CD4-positive, alpha-beta T cell treated with Interleukin-21 for 1 hour (primary cell): ENCODE results near the gene TGFBR3L.
"Not testable (repeated sequence)": the region's sequence is repeated elsewhere in the genome, so short reads cannot be mapped to it uniquely, and the experiment has no call there.

Source experiments
- DNase-seq: peaks from one replicate; pipeline ENCODE4 v3.0.0-alpha.2; 2020

TGFBR3L gene

DNA sequence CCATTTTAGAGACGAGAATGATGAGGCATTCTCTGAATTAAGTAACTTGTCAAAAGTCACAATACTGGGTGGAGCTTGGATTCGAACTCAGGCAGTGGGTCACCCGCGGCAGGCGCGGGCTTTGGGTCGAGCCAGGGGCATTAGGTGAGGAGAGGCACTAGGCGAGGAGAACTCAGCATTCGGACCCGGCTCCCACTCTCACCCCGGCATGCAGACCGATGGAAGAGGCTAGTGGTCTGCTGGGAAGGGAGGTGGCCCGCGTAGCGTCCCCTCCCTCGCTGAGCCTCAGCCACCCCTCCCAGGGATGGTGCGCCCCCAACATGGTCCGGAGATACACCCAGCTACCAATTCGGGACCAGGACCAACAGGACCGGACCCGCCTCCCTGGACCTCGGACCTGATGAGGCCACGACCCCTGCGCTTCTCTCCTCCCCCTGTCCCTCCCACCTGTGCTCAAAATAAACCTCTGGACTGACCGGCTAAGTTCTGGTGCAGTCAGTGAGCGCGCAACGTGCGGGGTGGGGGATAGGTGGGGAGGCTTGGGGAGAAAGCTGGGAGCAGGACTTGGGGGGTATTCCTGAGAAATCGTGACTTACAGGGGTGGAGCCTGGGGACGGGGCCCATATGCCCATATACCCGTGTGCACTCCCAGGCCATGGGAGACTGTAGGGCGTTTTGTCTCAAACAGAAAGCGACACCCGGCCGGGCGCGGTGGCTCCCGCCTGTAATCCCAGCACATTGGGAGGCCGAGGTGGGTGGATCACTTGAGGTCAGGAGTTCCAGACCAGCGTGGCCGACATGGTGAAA is 4.2 kb downstream of the TGFBR3L start:
- DNase-seq, result no peak

DNA sequence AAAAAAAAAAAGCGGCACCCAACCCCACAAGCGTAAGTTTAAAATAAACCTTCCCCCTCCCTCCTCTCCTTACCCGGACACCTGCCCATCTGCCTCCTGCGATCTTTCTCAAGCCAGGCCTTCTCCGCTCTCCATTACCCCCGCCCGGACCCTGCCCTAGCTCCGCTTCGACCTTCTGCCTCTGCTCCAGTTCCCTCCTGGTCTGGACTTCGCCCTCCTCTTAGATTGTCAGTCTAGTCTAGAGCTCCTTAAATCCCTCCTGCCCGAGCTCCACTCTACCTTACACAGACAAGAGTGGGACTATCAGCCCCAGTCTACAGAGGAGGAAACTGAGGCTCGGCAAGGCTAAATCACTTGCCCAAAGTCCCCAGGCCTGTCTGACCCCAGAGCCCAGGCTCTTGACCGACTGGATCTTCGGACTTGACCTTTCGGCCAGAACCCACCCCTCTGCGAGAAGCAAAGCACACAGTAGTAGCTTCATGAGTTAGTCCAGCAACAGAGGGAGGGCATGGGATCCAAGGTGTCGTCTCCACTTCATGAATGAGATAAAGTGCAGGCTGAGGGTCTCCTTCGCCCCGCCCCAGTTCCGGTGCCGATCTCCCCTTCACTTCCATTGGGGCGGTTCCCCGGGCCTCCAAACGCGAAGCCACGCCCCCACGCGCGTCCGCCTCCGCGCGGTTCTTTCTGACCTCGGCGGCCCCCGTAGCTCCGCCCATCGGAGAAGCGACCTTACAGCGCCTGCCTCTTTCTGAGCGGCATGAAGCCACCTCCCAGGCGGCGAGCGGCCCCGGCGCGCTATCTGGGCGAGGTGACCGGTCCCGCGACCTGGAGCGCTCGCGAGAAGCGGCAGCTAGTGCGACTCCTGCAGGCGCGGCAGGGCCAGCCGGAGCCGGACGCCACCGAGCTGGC is 5.2 kb downstream of the TGFBR3L start, which contains the start of gene SNAPC2:
Gene SNAPC2 (plus strand): TSS at position 729 of the 909 bp plus-strand sequence. CDS start 29 bp downstream, at position 758.
- peak; percentile 97 for DNase-seq

DNA sequence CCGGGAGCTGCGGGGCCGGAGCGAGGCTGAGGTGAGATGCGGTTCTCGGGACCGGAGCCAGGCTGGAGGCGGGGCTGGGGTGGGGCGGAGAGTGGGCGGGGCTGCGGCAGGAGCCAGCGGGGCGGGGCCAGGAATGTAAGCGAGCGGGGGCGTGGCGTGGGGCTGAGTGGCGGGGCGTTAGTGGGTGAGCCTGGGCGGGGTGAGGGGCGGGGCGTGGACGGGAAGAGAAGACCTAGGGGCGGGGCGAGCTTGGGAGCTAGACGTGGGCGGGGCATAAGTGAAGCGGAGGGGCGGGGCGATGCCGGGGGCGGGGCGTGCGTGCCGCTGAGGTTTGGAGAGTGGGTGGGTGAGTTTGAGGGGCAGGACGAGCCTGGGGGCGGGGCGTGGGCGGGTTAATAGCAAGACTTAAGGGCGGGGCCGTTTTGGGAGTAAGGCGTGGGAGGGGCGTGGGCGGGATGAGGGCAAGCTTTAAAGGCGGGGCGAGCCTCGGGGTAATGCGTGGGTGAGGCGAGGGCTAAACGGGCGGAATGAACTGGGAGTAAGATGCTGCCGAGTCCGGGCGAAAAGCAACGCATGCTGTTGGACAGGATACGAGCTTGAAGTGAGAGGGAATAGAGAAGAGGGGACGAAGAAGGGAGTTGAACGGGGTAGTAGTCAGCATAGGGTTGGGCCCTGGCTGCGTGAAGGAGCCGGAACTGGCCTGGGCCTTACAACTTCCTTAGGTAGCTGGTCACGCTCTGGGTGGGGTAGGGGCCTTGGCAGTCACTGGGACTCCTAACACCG is 6.1 kb downstream of the TGFBR3L start:
- peak; percentile 99 for DNase-seq

GRCh38 chr19:7921302-7921966 is 6.8 kb downstream of the TGFBR3L start:
- DNase-seq, result no peak

- DNase-seq, result no peak
These were observed 7.6 kb downstream of the TGFBR3L start for GRCh38 chr19:7921967-7922835.

DNA sequence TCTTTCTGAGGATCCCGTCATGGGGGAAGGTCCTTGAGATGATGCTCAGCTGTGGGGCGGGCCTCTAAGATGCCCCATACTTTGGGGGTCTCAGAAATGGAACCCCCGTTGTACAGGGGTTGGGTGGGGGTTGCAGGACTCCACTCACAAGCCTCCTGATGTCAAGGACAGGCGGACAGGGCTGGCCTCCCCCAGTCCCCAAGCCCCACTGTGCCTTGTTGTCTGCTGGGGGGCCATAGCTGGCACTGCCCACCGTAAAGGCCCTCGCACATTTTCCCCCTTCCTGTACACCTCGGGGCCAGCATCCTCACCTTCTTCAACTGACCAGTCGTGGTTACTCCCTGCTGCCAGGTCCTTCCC is 8.2 kb downstream of the TGFBR3L start:
- DNase-seq, result no peak

DNA sequence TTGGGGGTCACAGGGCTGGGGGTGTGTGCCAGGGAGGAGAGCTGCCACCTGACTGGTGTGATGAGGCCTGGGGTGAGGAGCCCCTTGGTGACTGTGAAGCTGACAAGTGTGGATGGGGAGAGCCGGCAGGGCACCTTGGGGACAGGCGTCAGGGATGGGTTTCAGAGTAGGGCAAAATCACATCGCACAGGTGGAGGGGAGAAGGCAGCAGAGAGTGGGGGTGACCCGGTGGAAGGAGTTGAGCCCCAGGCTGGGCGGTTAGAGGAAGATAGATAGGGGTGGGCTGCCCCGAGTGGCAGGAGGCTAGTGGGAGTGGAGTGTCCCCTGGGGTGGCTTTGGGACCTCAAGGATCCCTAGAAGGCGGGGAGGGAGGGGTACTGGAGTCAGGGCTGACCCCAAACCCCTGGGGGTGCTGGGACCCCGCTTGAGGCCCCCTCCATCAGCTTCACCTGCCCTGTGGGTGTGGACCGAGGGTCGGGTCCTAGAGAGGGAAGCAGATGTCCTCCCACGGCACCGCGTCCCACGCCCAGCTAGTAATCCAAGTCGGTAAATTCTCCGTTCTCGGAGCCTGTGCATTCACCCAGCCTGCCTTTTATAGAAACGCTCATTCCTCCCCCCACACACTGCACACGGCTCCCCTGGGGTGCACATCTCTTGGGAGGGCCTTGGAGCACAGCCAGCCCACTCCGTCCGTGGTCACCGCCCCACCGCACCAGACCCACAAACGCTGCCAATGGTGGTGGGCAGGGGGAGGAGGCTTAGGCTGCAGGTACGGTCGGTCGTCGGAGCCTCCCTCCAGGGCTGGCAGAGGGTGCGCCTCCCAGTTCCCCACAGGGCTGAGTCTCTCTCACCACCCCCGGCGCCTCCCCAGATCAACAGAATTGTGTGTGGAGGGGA is 8.9 kb downstream of the TGFBR3L start:
- DNase-seq, result no peak

GRCh38 chr19:7924241-7924640 is 9.6 kb downstream of the TGFBR3L start:
- DNase-seq, result no peak

DNA sequence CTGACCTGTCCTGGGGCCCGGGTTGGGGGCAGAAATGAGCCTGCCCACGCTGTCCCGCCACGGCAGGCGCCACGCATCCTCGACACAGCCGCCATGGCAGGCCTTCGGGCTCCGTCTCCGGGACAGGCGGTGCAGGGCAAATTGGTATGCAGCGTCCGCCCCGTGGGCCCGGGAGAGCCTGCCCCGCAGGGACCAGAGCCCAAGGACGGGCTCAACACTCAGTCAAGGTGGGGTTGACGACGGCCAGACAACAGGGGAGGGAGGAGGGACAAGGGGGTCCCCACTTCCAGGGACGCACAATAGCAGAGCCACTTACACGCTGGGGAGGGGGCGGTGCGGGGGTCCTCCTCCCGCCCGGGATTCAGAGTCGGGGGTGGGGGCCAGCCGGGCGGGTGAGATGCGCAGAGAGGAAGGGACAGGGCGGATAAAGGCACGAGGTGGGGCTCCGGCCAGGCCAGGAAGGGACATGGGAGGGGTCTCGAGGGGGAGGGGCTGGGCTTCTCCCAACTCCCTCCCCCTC is 10.1 kb downstream of the TGFBR3L start:
- no peak for DNase-seq

DNA sequence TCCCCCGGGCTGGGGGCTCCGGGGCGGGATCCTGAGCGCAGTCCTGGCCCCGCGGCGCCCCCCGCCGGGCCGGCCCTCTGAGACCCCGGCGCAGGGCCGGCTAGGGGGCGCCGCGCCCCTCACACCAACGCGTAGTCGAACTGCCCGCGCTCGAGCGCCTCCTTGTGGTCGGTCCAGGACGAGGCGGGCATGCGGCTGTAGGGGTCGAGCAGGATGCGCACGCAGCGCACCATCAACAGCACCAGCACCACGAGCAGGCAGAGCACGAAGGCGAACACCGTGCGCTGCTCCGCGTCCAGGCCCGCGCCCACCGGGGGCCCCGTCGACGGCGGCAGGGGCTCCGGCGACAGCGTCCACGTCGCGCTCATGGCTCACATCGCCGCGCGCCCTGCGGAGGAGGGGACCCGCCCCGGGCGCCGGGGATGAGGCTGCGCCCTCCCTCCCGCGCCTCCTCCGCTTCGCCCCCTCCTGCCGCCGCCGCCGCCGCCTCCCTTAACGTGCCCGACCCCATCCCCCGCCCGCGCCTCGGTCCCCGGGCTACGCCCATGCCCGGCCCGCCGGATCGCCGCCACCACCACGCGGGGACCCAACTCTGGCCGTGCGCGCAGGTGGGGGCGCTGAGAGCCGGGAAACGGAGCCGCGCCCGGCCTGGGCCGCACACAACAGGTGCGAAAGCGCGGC is 10.7 kb downstream of the TGFBR3L start:
- peak; percentile 76 for DNase-seq

DNA sequence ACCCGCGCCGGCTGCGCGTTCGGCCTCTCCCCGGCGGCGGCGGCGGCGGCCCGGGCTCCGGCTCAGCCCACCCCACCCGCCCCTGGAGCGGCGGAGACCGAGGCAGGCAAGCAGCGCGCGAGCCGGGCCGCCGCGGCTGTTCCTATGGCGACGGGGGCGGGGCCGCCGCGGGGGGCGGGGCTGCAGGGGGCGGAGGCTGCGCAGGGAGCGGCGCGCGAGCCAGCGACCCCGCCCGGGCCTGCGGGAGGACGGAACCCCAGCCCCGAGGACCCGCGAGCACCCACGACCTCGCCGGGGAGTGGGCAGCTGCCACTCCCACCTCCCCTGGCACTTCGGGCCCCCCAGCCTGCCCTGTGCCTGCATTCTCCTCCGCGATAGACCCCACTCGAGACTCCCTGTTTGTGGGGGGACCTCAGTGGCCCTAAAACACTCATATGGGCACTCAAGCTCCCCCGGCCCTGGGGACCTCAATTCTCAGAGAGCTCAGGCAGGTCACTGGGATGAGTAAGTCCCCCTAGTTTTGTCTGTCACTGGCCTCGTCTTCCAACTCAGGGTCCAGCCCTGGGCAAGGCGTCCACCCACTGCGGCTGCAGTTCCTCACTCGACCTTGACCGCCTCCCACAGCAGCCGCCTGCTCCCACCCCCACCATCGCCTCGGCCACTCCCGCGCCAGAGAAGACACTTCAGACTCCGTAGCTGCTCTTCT is 11.5 kb downstream of the TGFBR3L start, which contains the start of gene CTXN1:
Gene CTXN1 (minus strand): TSS at position 115 of the 706 bp plus-strand sequence. CDS start 597 bp downstream, outside the sequence.
- peak; percentile 82 for DNase-seq

- DNase-seq, result no peak
These were observed 12.3 kb downstream of the TGFBR3L start for GRCh38 chr19:7926727-7927604.

GRCh38 chr19:7927605-7928333 is 13.1 kb downstream of the TGFBR3L start:
- no peak for DNase-seq

DNA sequence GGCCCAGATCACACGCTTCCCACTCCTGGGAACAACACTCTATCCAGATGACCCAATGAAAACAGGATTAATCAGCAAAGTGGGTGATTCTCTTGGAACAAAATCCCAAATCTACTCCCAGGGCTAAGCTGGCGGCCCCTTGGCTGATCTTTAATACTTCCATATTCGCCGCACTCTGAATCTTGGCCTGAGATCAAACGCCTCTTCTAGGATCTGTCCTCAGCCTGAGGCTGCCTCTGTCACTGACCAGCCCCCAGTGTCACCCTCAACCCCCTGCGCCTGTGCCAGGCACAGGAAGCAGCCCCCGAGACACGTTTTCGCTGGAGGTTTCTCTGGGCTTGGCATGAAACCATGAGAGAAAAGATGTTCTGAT is 13.7 kb downstream of the TGFBR3L start:
- DNase-seq, result no peak

DNA sequence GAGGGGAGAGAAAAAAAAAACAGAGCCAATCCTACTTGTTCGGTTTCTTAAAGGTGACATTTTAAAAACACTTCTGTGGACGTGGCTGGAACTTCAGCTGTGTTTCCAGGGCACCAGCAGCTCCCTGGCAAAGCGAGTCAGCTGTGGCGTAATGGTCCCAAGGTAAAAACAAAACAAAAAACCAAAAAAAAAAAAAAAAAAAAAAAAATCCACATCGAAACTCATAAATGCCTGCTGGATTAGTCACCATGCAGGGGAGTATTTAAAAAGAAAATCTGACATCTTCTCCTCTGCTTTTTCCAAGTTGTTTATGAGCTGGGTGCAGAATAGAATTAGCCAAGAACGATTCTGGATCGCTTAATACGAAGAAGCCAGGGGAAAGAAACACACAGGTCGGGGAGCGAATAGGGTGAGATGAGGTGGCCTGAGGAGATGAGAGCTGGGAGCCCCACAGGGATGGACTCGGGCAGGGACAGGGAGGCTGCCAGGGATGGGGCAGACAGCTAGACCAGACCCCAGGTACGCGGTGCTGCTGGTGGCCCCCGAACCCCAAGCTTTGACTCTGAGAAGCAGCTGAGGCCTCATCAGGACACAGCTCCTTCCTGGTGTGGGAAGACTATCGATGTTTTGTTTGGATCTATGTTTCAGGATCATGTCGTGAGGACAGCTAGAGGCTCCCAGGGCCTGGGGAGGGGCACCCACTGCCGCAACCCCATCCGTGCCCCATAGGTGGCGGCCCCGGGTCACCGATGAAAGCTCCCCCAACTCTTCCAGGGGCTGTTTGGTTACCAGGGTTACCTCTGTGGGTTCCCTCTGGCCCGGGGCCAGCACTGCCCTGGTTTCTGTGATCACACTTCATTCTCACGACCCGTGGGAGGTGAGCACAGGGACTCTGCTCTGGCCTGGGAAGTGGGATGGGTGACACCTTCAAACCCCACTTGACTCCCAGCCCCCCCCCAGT is 14.4 kb downstream of the TGFBR3L start:
- DNase-seq, result peak; percentile 77

GRCh38 chr19:7930030-7930429 is 15.4 kb downstream of the TGFBR3L start:
- not testable (repeated sequence) for DNase-seq
